ENCODE data around the gene GRAMD1B. TPM values are rescaled to one million over a fixed set of nuclear protein-coding genes. Genes with fewer than 3 reads are reported as not detected.

GRAMD1B gene
- total and polyA plus RNA-seq, 8 donors: 1.1 to 4.8 (median 2.2) TPM

GRCh38 chr11:123384116-123384515 is 46.0 kb upstream of the GRAMD1B start:
- H3K4me3 ChIP-seq: no peak overlapping the region
- H3K36me3 ChIP-seq: no peaks in the 10 kb centered on the region
- no peaks in the 10 kb centered on the region for H3K4me1 ChIP-seq
- H3K27ac ChIP-seq: no peak overlapping the region
- DNase-seq: no peak
- H3K9me3 ChIP-seq: no peaks in the 10 kb centered on the region
- no peak for TF ChIP-seq CTCF (IDR thresholded peaks at IDR 0.05)
- no peak for FAIRE-seq
- ATAC-seq: no peak
- H3K27me3 ChIP-seq: no peaks in the 10 kb centered on the region
- intact Hi-C loops (cut with DNase I): no loop called here

GRCh38 chr11:123386796-123387510 is 43.1 kb upstream of the GRAMD1B start:
- H3K27me3 ChIP-seq: no peaks in the 10 kb centered on the region
- no peak for FAIRE-seq
- H3K9me3 ChIP-seq: no peaks in the 10 kb centered on the region
- no peak for DNase-seq
- H3K36me3 ChIP-seq: no peaks in the 10 kb centered on the region
- H3K4me3 ChIP-seq: no peak overlapping the region
- no peak overlapping the region for H3K27ac ChIP-seq
- no peaks in the 10 kb centered on the region for H3K4me1 ChIP-seq
- no peak for TF ChIP-seq CTCF (IDR thresholded peaks at IDR 0.05)
- 78 to 83% methylated on average over 9 of the region's 9 CpGs for WGBS, 2 donors
- intact Hi-C loops (cut with DNase I): no loop called here
- no peak for ATAC-seq

GRCh38 chr11:123388640-123389039 is 41.4 kb upstream of the GRAMD1B start:
- Histone ChIP-seq H3K4me3 (no peak overlapping the region), H3K27me3 (no peaks in the 10 kb centered on the region), H3K27ac (no peak overlapping the region), H3K9me3 (no peaks in the 10 kb centered on the region), H3K4me1 (no peaks in the 10 kb centered on the region), H3K36me3 (no peaks in the 10 kb centered on the region)
- no peak for DNase-seq
- TF ChIP-seq CTCF (IDR thresholded peaks at IDR 0.05): no peak
- no peak for ATAC-seq
- no peak for FAIRE-seq
- intact Hi-C loops (cut with DNase I): no loop called here
- WGBS, 2 donors: 69 to 78% methylated on average over 4 of the region's 4 CpGs

- Histone ChIP-seq H3K27me3 (no peaks in the 10 kb centered on the region), H3K4me3 (no peak overlapping the region), H3K27ac (no peak overlapping the region), H3K9me3 (no peaks in the 10 kb centered on the region), H3K36me3 (no peaks in the 10 kb centered on the region), H3K4me1 (no peaks in the 10 kb centered on the region)
- WGBS, 2 donors: 58 to 60% methylated on average over 4 of the region's 4 CpGs
- no peak for TF ChIP-seq CTCF (IDR thresholded peaks at IDR 0.05)
- intact Hi-C loops (cut with DNase I): no loop called here
- FAIRE-seq: no peak
- DNase-seq: no peak
- no peak for ATAC-seq
Measured at GRCh38 chr11:123390146-123390545, 39.9 kb upstream of the GRAMD1B start.

GRCh38 chr11:123391646-123392348 is 38.3 kb upstream of the GRAMD1B start:
- DNase-seq (no peak), FAIRE-seq (no peak)

More at GRCh38 chr11:123391646-123392348, 38.3 kb upstream of the GRAMD1B start:
- Histone ChIP-seq H3K27me3 (no peaks in the 10 kb centered on the region), H3K4me1 (no peaks in the 10 kb centered on the region), H3K4me3 (no peak overlapping the region), H3K27ac (no peak overlapping the region), H3K9me3 (no peaks in the 10 kb centered on the region), H3K36me3 (no peaks in the 10 kb centered on the region)
- no peak for ATAC-seq
- intact Hi-C loops (cut with DNase I): no loop called here
- TF ChIP-seq CTCF (IDR thresholded peaks at IDR 0.05): no peak
- WGBS, 2 donors: 73 to 77% methylated on average over 6 of the region's 6 CpGs
